ENCODE results near the gene ZC3H12D. TPM values are rescaled to one million over a fixed set of nuclear protein-coding genes. Genes with fewer than 3 reads are reported as not detected.

The ZC3H12D gene
- total and polyA plus RNA-seq, 2 donors (not counting 1 experiment from before 2014, with no cell fraction given), result 63.1 to 190 TPM

GRCh38 chr6:149501201-149501600 is 16.4 kb upstream of the ZC3H12D start:
- CTCF ChIA-PET, result no interaction called here
- Mint-ChIP-seq H3K9me3 (ENCODE audit: insufficient read depth) (no peaks in the 10 kb centered on the region), H3K4me1 (peaks cover 35% of the 10 kb centered on the region), H3K27ac (peak overlapping the region; percentile 28), H3K4me3 (no peak overlapping the region), H3K27me3 (no peaks in the 10 kb centered on the region)
- Histone ChIP-seq H3K4me1 (ENCODE audit: control insufficient read depth in 2 of 2, insufficient read depth in 2 of 2, low read length in 2 of 2) (peaks cover 6 to 7% of the 10 kb centered on the region in 2 donors), H3K79me2 (ENCODE audit: control insufficient read depth, insufficient read depth, low read length) (peaks cover 5% of the 10 kb centered on the region), H3K27me3 (replicated peaks in 1 of 4; ENCODE audit: control extremely low read depth in 1 of 4, control insufficient read depth in 3 of 4, insufficient read depth in 4 of 4, low read length in 3 of 4) (no peaks in the 10 kb centered on the region), H3K9me3 (ENCODE audit: control extremely low read depth in 1 of 3, control insufficient read depth in 2 of 3, insufficient read depth in 1 of 3, low read length in 2 of 3) (no peaks in the 10 kb centered on the region), H4K20me1 (ENCODE audit: control insufficient read depth, insufficient read depth, low read length, poor library complexity, severe bottlenecking) (no peaks in the 10 kb centered on the region), H3K4me3 (ENCODE audit: control extremely low read depth in 1 of 5, extremely low read depth in 1 of 5, insufficient read depth in 1 of 5, low read depth in 2 of 5, low read length in 4 of 5) (no peak overlapping the region), H3K9ac (ENCODE audit: low read length) (no peak overlapping the region), H3K27ac (ENCODE audit: low read length in 2 of 2) (peak overlapping the region in 1 of 2 donors; percentile 56), H2AFZ (ENCODE audit: insufficient read depth, low read depth, low read length, poor library complexity, severe bottlenecking) (no peak overlapping the region), H3K36me3 (replicated peaks in 1 of 2; ENCODE audit: control extremely low read depth in 1 of 2, control insufficient read depth in 1 of 2, extremely low read depth in 1 of 2, insufficient read depth in 2 of 2, low read length in 1 of 2) (peaks cover 7 to 14% of the 10 kb centered on the region in 2 experiments), H3K4me2 (replicated peaks; ENCODE audit: low read depth, low read length, poor library complexity, severe bottlenecking) (no peak overlapping the region)
- intact Hi-C loops (cut with micrococcal nuclease), result no loop called here
- DNase-seq, result no peak
- ATAC-seq (ENCODE audit: low read depth), result no peak
- WGBS (ENCODE audit: insufficient coverage), result no CpG with 5 or more reads among the region's 1 CpG
- TF ChIP-seq EZH2 (IDR thresholded peaks at IDR 0.05; ENCODE audit: borderline replicate concordance, insufficient read depth, low read depth, low read length, poor library complexity, severe bottlenecking) (no peak), CTCF (IDR thresholded peaks at IDR 0.05) (no peak)
- POLR2A ChIA-PET, result no interaction called here

- Mint-ChIP-seq H3K4me1 (peaks cover 46% of the 10 kb centered on the region), H3K4me3 (peak overlapping the region; percentile 16), H3K9me3 (ENCODE audit: insufficient read depth) (no peaks in the 10 kb centered on the region), H3K27me3 (no peaks in the 10 kb centered on the region), H3K27ac (peak overlapping the region; percentile 76)
- ChIA-PET CTCF (interaction anchor here (1.0 to 2.7 kb wide), 4 partner anchors 15 to 38 kb away, joined by 3 to 12 read pairs (median 4); partner anchors contain the start of gene ZC3H12D), POLR2A (no interaction called here)
- Histone ChIP-seq H4K20me1 (ENCODE audit: control insufficient read depth, insufficient read depth, low read length, poor library complexity, severe bottlenecking) (no peaks in the 10 kb centered on the region), H3K4me1 (ENCODE audit: control insufficient read depth in 2 of 2, insufficient read depth in 2 of 2, low read length in 2 of 2) (peaks cover 17 to 18% of the 10 kb centered on the region in 2 donors), H3K9me3 (ENCODE audit: control extremely low read depth in 1 of 3, control insufficient read depth in 2 of 3, insufficient read depth in 1 of 3, low read length in 2 of 3) (no peaks in the 10 kb centered on the region), H3K79me2 (ENCODE audit: control insufficient read depth, insufficient read depth, low read length) (peaks cover 14% of the 10 kb centered on the region), H3K36me3 (replicated peaks in 1 of 2; ENCODE audit: control extremely low read depth in 1 of 2, control insufficient read depth in 1 of 2, extremely low read depth in 1 of 2, insufficient read depth in 2 of 2, low read length in 1 of 2) (peaks cover 4 to 14% of the 10 kb centered on the region in 2 experiments), H2AFZ (ENCODE audit: insufficient read depth, low read depth, low read length, poor library complexity, severe bottlenecking) (no peak overlapping the region), H3K4me2 (replicated peaks; ENCODE audit: low read depth, low read length, poor library complexity, severe bottlenecking) (no peak overlapping the region), H3K27me3 (replicated peaks in 1 of 4; ENCODE audit: control extremely low read depth in 1 of 4, control insufficient read depth in 3 of 4, insufficient read depth in 4 of 4, low read length in 3 of 4) (no peaks in the 10 kb centered on the region), H3K4me3 (ENCODE audit: control extremely low read depth in 1 of 5, extremely low read depth in 1 of 5, insufficient read depth in 1 of 5, low read depth in 2 of 5, low read length in 4 of 5) (no peak overlapping the region), H3K9ac (ENCODE audit: low read length) (no peak overlapping the region), H3K27ac (ENCODE audit: low read length in 2 of 2) (peak overlapping the region in 1 of 2 donors; percentile 8)
- ATAC-seq (ENCODE audit: low read depth), result no peak
- intact Hi-C loops (cut with micrococcal nuclease), result no loop called here
- no peak for DNase-seq
- no peak for TF ChIP-seq CTCF (IDR thresholded peaks at IDR 0.05)
- no peak for TF ChIP-seq EZH2 (IDR thresholded peaks at IDR 0.05; ENCODE audit: borderline replicate concordance, insufficient read depth, low read depth, low read length, poor library complexity, severe bottlenecking)
- no CpG with 5 or more reads among the region's 1 CpG for WGBS (ENCODE audit: insufficient coverage)
Measured at GRCh38 chr6:149500096-149500495, 15.3 kb upstream of the ZC3H12D start.

All from B cell (primary cell).